Thoracic aorta (tissue), 2 donors: ENCODE results near the gene FAM229B. TPM values are rescaled to one million over a fixed set of nuclear protein-coding genes. Genes with fewer than 3 reads are reported as not detected.

Source experiments
- ATAC-seq: fragments of 150-250 bp; one replicate; pipeline ENCODE4 v1.8.0; 2017; ENCODE audit warnings: low read depth; ENCODE audit not compliant: insufficient number of reproducible peaks, low FRiP score
- DNase-seq: peaks from one replicate; pipeline ENCODE4 v3.0.0-alpha.2; 2020; ENCODE audit warnings: low spot score
- H3K27ac ChIP-seq, 2 donors: fragments of 200-600 bp; sonication (generic); 1 replicate in 1 of 2; 2 replicates in 1 of 2; pipeline ENCODE4 v1.5.1; 2016; ENCODE audit warnings: mild to moderate bottlenecking in 2 of 2, moderate library complexity in 2 of 2
- H3K27me3 ChIP-seq: fragments of 200-600 bp; sonication (generic); replicated peaks from 2 replicates; pipeline ENCODE4 v1.6.0; 2016; ENCODE audit warnings: mild to moderate bottlenecking; ENCODE audit not compliant: insufficient read depth
- H3K36me3 ChIP-seq: fragments of 200-600 bp; sonication (generic); one replicate; pipeline ENCODE4 v1.5.1; 2016
- H3K4me1 ChIP-seq, 2 donors: fragments of 200-600 bp; sonication (generic); 1 replicate in 1 of 2; 2 replicates in 1 of 2; pipeline versions ENCODE4 v1.5.1 to v1.6.0; 2016; ENCODE audit warnings: low read depth in 2 of 2, mild to moderate bottlenecking in 1 of 2; ENCODE audit not compliant: control insufficient read depth in 1 of 2
- H3K4me3 ChIP-seq: fragments of 200-600 bp; sonication (generic); 2 replicates; pipeline ENCODE4 v1.5.1; 2016; ENCODE audit warnings: mild to moderate bottlenecking
- H3K9me3 ChIP-seq: fragments of 200-600 bp; sonication (generic); 2 replicates; pipeline ENCODE4 v1.5.1; 2016
- CTCF ChIP-seq: fragments of 200-600 bp; sonication (generic); IDR thresholded peaks from one replicate; pipeline ENCODE4 v1.5.1; 2019; ENCODE audit warnings: antibody characterized with exemption
- total RNA-seq, 2 donors: library from RNA; depleted of rRNA; stranded (reverse); fragments of >200 nt; gene quantifications; one replicate each; pipeline versions ENCODE4 v1.1.0 to v1.2.3, GENCODE V29; 2016

The FAM229B gene
- total RNA-seq, 2 donors from 2014 or later: 11.3 to 23.7 TPM

DNA sequence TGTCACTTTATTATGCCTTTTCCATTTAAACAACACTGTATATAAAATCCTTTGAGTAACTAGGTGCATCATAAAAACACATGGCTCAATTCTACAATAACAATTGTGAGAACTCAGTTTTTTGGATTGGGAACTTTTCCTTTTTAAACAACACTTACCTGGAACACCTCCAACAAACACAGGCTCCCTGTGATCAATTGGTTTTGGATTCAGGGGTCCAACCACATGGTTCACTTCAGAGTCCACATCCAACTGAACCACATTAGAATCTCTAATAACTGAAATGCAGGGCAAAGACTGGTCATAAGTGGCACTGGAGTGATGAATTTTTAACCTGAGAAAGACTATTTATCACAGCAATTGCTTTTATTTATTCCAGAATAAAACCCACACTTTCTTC is 26.5 kb downstream of the FAM229B start:
- Histone ChIP-seq H3K36me3 (peaks cover 14% of the 10 kb centered on the region), H3K4me1 (no peaks in the 10 kb centered on the region), H3K4me3 (no peak overlapping the region), H3K9me3 (no peaks in the 10 kb centered on the region), H3K27ac (no peak overlapping the region), H3K27me3 (no peaks in the 10 kb centered on the region)
- TF ChIP-seq CTCF: no peak
- ATAC-seq (no peak), DNase-seq (no peak)

- DNase-seq (no peak), ATAC-seq (no peak)
- H3K4me1 ChIP-seq: no peaks in the 10 kb centered on the region
- H3K27ac ChIP-seq: no peak overlapping the region
- H3K27me3 ChIP-seq: no peaks in the 10 kb centered on the region
- H3K36me3 ChIP-seq: peaks cover 19% of the 10 kb centered on the region
- H3K4me3 ChIP-seq: no peak overlapping the region
- H3K9me3 ChIP-seq: no peaks in the 10 kb centered on the region
- no peak for TF ChIP-seq CTCF
These were observed 27.3 kb downstream of the FAM229B start for GRCh38 chr6:112114577-112115223.

GRCh38 chr6:112116221-112116620 is 28.8 kb downstream of the FAM229B start:
- no peak for DNase-seq
- H3K4me1 ChIP-seq: no peaks in the 10 kb centered on the region
- H3K36me3 ChIP-seq: peaks cover 23% of the 10 kb centered on the region
- no peak for TF ChIP-seq CTCF
- no peak for ATAC-seq
- H3K27me3 ChIP-seq: no peaks in the 10 kb centered on the region
- no peak overlapping the region for H3K4me3 ChIP-seq
- no peak overlapping the region for H3K27ac ChIP-seq
- H3K9me3 ChIP-seq: no peaks in the 10 kb centered on the region

DNA sequence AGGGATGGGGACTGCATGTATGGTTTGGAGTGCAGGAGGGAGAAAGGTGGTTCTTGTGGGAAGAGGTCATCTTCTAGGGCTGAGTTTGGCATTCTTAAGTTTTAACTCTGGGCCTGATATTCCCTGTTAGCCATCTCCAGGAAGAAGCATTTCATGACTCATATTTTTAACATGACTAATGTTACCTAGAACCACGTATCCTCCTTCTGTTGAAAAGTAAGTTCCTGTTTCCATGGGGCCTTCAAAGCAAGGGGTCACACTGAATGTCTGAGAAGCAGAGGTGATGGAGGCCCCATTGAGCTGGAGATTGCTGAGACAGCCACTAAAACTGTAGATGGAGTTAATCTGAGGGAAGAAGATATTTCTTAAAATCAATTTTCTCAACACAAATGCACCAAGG is 30.2 kb downstream of the FAM229B start:
- Histone ChIP-seq H3K27ac (no peak overlapping the region), H3K27me3 (no peaks in the 10 kb centered on the region), H3K4me3 (no peak overlapping the region), H3K36me3 (peaks cover 20% of the 10 kb centered on the region), H3K9me3 (no peaks in the 10 kb centered on the region), H3K4me1 (no peaks in the 10 kb centered on the region)
- no peak for TF ChIP-seq CTCF
- DNase-seq (no peak), ATAC-seq (no peak)

- ATAC-seq (no peak), DNase-seq (no peak)
- H3K27ac ChIP-seq: no peak overlapping the region
- TF ChIP-seq CTCF: no peak
- no peak overlapping the region for H3K4me3 ChIP-seq
- H3K27me3 ChIP-seq: no peaks in the 10 kb centered on the region
- no peaks in the 10 kb centered on the region for H3K9me3 ChIP-seq
- H3K4me1 ChIP-seq: no peaks in the 10 kb centered on the region
- H3K36me3 ChIP-seq: peaks cover 20% of the 10 kb centered on the region
These were observed 30.6 kb downstream of the FAM229B start for GRCh38 chr6:112118034-112118433.
